SK-N-SH treated with all-trans-retinoic acid at 6 μM for 48 hours (cell line): Measurements from ENCODE around the gene C2orf69.

Experiments used
- CSDC2 ChIP-seq: fragments of 250-450 bp; sonication (Bioruptor Pico); IDR thresholded peaks from 2 replicates; pipeline ENCODE4 v1.5.0; 2020; ENCODE audit warnings: mild to moderate bottlenecking, moderate library complexity
- ZFP3 ChIP-seq: fragments of 250-450 bp; sonication (Bioruptor Pico); IDR thresholded peaks from 2 replicates; pipeline ENCODE4 v1.5.0; 2020; ENCODE audit warnings: mild to moderate bottlenecking, moderate library complexity
- ZFP30 ChIP-seq: fragments of 450-650 bp; formaldehyde crosslinking; IDR thresholded peaks from 2 replicates; pipeline ENCODE4 v1.5.0; 2022; ENCODE audit warnings: mild to moderate bottlenecking, moderate library complexity

DNA sequence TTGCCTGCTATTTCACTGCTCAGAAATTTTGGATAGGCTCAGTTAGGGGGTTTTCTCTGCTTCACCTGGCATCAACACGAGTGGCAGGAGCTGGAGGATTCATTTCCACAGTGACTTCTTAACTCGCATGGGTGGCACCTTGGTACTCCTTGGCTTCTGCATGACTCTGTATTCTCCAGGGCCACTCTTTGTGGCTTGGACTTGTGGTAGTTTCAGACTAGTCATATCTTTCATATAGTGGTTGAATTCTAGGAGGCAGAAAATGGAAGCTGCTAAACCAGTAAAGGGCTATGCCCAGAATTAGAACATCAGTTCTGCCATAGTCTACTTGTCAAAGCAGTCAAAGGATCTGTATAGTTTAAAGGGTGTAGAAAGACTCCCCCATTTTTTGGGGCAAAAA, 51.1 kb downstream of the C2orf69 start:
- TF ChIP-seq CSDC2 (CRISPR knock-in tag) (no peak), ZFP30 (CRISPR knock-in tag) (no peak), ZFP3 (CRISPR knock-in tag) (no peak)
